ENCODE measurements around the gene NTRK1. TPM values are rescaled to one million over a fixed set of nuclear protein-coding genes. Genes with fewer than 3 reads are reported as not detected.

NTRK1 gene
- total RNA-seq, 1 experiment from 2014 or later = not detected

DNA sequence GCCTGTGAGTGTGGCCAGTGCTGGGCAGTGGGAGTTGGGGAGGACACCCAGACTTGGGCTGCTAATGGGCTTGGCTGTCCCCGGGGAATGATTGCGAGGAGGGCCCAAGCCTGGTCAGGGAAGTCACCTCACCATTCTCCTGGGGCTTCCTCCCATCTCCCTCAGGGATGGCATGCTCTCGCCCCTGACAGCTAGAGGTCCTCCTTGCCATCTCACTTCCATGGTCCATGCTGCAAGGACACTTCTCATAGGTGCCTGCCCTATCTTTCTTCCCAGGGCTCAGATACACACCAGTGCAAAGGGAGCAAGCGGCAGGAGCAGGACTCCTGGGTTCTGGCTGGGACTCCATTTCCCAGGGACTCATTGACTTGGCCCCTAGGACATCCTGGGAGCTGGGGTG is 4.1 kb downstream of the NTRK1 start:
- no peak for DNase-seq
- Histone ChIP-seq H3K9me3 (no peaks in the 10 kb centered on the region), H3K36me3 (no peaks in the 10 kb centered on the region), H3K4me3 (no peak overlapping the region), H3K27me3 (peaks cover 18% of the 10 kb centered on the region)

DNA sequence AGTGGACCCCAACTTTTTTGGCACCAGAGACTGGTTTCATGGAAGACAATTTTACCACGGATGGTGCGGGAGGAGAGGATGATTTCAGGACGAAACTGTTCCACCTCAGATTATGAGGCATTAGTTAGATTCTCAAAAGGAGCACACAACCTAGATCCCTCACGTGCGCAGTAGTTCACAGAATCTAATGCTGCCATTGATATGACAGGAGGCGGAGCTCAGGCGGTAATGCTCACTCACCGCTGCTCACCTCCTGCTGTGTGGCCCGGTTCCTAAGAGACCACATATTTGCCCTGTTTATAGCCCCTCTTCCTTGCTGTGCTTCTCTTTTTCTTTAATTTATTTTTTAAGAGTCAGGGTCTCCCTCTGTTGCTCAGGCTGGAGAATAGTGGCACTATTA is 4.6 kb downstream of the NTRK1 start:
- H3K9me3 ChIP-seq = no peaks in the 10 kb centered on the region
- no peak for DNase-seq
- no peak overlapping the region for H3K4me3 ChIP-seq
- H3K27me3 ChIP-seq = peaks cover 13% of the 10 kb centered on the region
- no peaks in the 10 kb centered on the region for H3K36me3 ChIP-seq

DNA sequence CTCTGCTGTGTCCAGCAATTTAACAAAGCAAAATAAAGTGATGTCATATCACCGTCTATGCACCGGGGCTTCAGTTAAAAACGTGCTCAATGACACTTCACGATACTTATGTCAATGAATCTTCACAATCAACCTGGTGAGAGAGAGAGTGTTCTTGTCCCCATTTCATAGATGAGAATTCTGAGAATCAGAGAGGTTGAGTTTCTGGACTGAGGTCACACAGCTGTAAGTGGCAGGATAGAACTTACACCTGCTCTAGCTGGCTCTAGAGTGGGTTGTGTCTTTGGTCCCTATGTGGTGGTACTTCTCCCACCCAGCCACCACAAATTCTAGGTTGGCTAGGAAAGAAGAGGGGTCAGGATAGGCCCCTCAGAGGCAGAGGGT is 5.2 kb downstream of the NTRK1 start:
- H3K36me3 ChIP-seq = no peaks in the 10 kb centered on the region
- no peak for DNase-seq
- no peaks in the 10 kb centered on the region for H3K9me3 ChIP-seq
- H3K27me3 ChIP-seq = peaks cover 8% of the 10 kb centered on the region
- no peak overlapping the region for H3K4me3 ChIP-seq

DNA sequence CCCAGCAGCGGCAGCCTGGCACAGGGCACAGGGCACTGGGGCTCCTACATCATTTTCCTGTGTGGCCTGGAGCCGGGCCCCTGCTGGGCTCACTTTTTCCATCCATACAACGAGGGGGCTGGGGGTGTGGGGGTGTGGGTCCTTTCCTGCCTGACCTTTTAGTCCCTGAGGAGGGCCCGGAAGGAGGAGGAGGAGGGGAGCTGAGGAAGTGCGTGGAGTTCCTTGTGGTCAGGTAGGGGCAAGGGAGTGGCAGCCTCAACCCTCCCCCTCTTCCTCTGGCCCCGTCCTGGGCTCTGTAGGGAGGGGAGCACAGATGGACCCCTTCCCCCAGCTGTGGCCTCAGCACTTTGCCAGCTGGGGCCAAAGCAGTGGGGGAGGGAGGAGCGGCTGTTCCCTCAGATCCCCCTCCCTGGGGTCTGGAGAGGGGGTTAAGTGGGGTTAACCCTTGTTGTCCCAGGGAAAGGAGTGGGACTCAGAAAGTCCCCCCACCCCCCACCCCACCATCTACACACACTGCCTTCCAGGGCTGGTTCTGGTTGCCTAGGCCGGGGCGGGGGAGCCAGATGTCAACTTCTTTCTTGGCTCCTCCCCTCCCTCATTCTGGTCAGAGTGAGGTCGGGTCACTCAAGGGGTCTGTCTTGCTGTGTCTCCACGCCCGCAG is 5.7 kb downstream of the NTRK1 start:
- H3K36me3 ChIP-seq = no peaks in the 10 kb centered on the region
- DNase-seq = no peak
- no peaks in the 10 kb centered on the region for H3K9me3 ChIP-seq
- peaks cover 4% of the 10 kb centered on the region for H3K27me3 ChIP-seq
- H3K4me3 ChIP-seq = no peak overlapping the region

DNA sequence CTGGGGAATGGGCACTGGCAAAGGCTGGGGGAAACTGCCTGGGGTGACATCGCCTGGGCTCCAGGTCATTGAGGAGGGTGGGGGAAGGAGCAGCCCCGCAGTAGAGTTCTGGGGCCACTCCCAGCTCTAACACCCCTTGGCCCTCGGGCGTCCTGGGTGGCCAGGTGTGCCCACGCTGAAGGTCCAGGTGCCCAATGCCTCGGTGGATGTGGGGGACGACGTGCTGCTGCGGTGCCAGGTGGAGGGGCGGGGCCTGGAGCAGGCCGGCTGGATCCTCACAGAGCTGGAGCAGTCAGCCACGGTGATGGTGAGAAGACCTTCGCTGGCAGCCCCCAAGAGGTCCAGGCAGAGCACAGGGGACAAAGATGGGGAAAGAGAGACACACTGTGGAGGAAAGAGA is 7.7 kb downstream of the NTRK1 start:
- Histone ChIP-seq H3K4me3 (no peak overlapping the region), H3K27me3 (no peaks in the 10 kb centered on the region), H3K36me3 (no peaks in the 10 kb centered on the region), H3K9me3 (no peaks in the 10 kb centered on the region)
- no peak for DNase-seq

DNA sequence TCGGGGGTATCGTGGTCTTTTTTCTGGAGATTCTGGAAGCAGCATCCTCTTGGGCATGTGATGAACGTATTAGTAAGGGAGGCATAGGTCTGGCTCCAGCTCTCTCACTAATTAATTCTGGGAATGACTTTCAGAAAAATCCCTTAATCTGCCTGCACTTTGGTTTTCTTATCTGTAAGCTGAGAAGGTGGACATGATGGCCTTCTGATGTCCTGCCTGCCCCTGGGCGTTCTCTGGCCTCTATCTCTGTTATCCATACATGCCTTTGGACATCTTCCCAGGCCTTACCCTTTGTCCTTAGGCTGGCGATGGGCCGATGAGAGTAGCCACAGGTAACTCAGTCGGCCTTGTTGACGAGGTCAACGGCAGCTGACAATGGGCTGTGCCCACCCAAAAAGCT is 8.8 kb downstream of the NTRK1 start:
- Histone ChIP-seq H3K27me3 (no peaks in the 10 kb centered on the region), H3K9me3 (no peaks in the 10 kb centered on the region), H3K36me3 (no peaks in the 10 kb centered on the region), H3K4me3 (no peak overlapping the region)
- DNase-seq = no peak

DNA sequence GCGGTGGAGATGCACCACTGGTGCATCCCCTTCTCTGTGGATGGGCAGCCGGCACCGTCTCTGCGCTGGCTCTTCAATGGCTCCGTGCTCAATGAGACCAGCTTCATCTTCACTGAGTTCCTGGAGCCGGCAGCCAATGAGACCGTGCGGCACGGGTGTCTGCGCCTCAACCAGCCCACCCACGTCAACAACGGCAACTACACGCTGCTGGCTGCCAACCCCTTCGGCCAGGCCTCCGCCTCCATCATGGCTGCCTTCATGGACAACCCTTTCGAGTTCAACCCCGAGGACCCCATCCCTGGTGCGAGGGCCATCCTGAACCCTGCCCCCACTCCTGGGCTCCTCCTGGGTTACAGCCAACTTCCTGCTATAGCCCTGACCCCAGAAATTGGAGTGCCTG is 13.0 kb downstream of the NTRK1 start:
- Histone ChIP-seq H3K9me3 (no peaks in the 10 kb centered on the region), H3K27me3 (no peaks in the 10 kb centered on the region), H3K4me3 (no peak overlapping the region), H3K36me3 (no peaks in the 10 kb centered on the region)
- no peak for DNase-seq

DNA sequence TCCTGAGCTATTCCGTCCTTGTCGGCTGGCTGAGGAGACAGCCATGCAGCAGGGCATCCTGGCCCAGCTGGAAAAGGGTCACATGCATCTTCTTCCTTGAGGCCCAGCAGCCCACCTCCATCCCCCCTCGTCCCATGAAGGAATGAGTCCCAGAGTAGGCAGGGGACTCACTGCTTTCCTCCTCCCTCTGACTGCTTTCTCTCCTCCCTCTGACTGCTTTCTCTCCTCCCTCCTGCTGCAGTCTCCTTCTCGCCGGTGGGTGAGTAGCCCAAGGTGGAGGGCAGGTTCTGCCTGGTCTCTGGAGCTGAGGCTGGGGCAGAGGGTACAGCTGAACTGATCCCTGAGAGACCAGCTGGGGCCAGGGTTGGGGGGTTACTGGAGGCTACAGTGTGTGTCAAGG is 13.5 kb downstream of the NTRK1 start:
- no peak overlapping the region for H3K4me3 ChIP-seq
- no peaks in the 10 kb centered on the region for H3K27me3 ChIP-seq
- no peak for DNase-seq
- no peaks in the 10 kb centered on the region for H3K9me3 ChIP-seq
- H3K36me3 ChIP-seq = no peaks in the 10 kb centered on the region

DNA sequence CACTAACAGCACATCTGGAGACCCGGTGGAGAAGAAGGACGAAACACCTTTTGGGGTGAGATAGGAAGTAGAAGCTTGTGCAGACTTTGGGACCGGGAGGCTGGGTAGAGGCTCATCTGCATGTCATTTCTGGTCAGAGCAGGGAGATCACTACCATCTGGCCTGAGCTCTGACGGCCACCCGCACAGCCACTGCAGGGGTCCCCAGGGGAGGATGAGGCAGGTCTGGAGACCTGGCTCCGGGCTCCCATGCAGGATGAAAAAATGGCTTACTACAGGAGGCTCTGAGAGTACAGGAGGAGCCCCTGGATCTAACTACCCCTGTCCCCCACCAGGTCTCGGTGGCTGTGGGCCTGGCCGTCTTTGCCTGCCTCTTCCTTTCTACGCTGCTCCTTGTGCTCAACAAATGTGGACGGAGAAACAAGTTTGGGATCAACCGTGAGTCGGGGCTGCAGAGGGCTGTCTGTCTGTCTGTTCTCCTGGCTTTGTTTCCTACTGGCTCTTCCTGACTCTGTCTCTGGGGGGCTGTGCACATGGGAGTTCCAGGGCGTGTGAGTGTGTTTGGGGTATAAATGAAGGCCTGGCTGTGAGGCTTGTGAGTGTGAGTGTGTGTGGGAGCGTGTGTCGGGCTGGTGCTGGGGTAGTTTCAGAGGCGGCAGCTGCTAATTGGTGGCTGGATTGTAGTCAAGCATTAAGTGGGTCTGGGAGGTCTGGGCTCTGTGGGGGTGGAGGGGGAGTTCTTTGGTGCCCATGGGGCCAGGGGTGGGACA is 14.1 kb downstream of the NTRK1 start:
- no peak for DNase-seq
- Histone ChIP-seq H3K36me3 (no peaks in the 10 kb centered on the region), H3K4me3 (no peak overlapping the region), H3K9me3 (no peaks in the 10 kb centered on the region), H3K27me3 (no peaks in the 10 kb centered on the region)

DNA sequence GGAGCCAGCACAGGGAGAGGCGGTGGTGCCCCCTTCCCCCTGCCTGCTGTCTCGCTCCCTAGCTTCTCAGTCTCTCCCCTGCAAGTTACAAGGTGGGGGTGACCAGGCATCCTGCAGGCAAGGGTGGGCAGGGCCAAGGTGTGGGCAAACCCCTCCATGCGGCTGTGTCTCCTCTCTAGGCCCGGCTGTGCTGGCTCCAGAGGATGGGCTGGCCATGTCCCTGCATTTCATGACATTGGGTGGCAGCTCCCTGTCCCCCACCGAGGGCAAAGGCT is 14.6 kb downstream of the NTRK1 start:
- H3K4me3 ChIP-seq = no peak overlapping the region
- no peaks in the 10 kb centered on the region for H3K36me3 ChIP-seq
- no peak for DNase-seq
- H3K9me3 ChIP-seq = no peaks in the 10 kb centered on the region
- H3K27me3 ChIP-seq = no peaks in the 10 kb centered on the region

DNA sequence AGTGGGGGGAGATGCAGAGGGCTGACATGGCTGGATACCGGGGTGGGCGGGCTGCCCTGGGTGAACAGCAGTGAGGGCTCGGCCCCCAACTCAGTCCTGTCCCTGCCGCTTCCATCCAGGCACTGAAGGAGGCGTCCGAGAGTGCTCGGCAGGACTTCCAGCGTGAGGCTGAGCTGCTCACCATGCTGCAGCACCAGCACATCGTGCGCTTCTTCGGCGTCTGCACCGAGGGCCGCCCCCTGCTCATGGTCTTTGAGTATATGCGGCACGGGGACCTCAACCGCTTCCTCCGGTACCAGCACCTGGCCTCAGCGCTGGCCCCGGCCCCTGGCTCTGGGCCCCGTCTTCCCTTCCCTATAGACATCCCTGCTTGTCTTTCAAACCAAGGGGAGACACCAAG is 15.6 kb downstream of the NTRK1 start:
- DNase-seq = no peak

DNA sequence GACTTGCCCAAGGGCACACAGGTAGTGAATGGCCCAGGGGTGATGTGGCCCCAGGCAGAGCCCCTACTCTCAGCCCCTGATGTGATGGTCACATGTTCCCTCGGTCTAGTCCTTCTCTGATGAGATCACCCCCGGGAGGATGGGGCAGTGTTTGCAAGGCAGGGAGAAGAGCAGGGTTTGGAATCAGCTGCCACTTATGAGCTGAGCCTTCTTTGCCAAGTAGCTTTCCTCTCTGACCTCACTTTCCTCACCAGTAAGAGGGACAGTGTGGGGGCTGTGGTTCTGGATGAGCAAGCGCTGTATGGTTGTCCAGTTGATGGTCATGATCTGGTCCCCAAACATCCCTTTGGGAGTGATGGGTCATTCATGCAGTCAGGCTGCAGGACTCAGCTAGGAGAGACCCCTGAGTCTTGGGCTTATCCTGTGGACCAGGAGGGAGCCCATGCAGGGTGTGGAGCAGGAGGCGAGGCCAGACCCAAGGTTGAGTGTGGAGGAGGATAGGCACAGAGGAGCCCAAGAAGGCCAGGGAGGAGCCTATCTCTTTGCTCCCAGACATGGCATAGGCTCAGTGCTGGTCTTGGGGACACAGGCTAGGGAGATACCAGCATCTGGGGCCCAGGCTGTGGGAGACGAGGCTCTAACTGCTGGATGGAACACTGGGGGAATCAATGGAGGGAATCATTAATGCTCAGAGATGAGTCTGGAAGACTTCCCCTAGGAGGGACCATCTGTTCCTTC is 16.9 kb downstream of the NTRK1 start:
- Histone ChIP-seq H3K27me3 (no peaks in the 10 kb centered on the region), H3K4me3 (no peak overlapping the region), H3K36me3 (no peaks in the 10 kb centered on the region), H3K9me3 (no peaks in the 10 kb centered on the region)
- DNase-seq = no peak

More for the DNA sequence above, 15.6 kb downstream of the NTRK1 start:
- Histone ChIP-seq H3K36me3 (no peaks in the 10 kb centered on the region), H3K9me3 (no peaks in the 10 kb centered on the region), H3K4me3 (no peak overlapping the region), H3K27me3 (no peaks in the 10 kb centered on the region)

DNA sequence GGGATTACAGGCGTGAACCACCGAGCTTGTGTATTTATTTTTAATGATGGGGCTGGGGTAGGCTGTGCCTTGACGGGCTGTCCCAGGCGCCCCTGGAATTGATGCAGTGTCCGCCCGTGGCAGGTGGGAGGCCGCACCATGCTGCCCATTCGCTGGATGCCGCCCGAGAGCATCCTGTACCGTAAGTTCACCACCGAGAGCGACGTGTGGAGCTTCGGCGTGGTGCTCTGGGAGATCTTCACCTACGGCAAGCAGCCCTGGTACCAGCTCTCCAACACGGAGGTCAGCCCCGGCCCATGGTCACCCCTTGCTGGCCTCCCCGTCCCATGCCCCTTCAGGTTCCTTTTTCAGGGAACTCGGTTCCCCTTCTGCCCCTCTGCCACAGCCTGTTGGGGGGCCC is 19.2 kb downstream of the NTRK1 start:
- no peaks in the 10 kb centered on the region for H3K27me3 ChIP-seq

DNA sequence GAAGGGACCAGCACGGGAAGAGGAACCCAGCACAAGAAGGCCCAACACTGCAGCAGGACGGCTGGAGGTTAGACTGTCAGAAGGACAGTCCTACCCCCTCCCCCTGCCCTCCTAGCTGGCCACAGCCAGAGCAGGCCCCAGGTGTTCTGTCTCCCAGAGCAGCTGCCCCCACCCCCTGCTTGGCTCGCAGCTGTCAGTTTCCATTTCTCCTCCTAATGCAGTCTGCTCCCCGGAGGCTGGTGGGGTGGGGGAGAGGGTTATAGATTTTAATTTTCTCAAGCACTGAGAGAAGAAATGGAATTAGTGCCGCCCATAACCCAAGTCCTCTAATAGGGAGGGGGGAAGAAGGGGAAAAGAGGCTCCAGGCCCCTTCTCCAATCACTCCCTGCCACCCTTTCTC is 19.8 kb downstream of the NTRK1 start:
- DNase-seq = no peak
- H3K4me3 ChIP-seq = no peak overlapping the region
- H3K9me3 ChIP-seq = no peaks in the 10 kb centered on the region
- H3K36me3 ChIP-seq = no peaks in the 10 kb centered on the region
- no peaks in the 10 kb centered on the region for H3K27me3 ChIP-seq

More for the DNA sequence above, 19.2 kb downstream of the NTRK1 start:
- DNase-seq = no peak
- Histone ChIP-seq H3K9me3 (no peaks in the 10 kb centered on the region), H3K36me3 (no peaks in the 10 kb centered on the region), H3K4me3 (no peak overlapping the region)

DNA sequence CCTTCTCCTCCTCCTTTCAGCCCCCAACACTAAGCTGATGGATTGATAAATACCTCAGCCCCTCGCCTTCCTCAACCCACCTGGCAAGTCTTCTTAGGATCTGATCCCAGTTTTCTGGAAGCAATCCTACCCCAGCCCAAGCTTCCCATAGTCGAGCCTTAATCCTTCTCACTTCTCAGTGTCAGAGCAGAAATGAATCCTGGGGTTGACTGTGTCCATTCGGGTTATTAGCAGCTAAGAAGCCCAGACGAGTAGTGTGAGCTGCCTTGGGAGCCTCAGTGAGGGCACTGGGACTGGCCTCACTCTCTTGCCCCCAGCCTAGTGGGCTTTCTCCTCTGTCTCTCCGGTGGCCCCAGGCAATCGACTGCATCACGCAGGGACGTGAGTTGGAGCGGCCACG is 20.4 kb downstream of the NTRK1 start:
- no peak overlapping the region for H3K4me3 ChIP-seq
- H3K9me3 ChIP-seq = no peaks in the 10 kb centered on the region
- no peaks in the 10 kb centered on the region for H3K27me3 ChIP-seq
- no peaks in the 10 kb centered on the region for H3K36me3 ChIP-seq
- no peak for DNase-seq

DNA sequence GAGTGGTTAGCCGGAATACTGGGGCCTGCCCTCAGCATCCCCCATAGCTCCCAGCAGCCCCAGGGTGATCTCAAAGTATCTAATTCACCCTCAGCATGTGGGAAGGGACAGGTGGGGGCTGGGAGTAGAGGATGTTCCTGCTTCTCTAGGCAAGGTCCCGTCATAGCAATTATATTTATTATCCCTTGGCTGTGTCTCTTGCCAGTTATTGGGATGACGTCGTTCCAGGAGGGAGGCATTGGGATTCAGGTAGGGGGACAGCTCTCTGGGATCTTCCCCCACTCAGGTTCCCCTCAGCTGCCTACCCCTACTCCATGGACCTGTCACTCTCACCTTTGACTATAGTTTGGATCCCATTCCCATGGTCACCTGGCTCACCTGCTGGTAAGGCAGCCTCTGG is 21.0 kb downstream of the NTRK1 start:
- no peaks in the 10 kb centered on the region for H3K36me3 ChIP-seq
- DNase-seq = no peak
- no peak overlapping the region for H3K4me3 ChIP-seq
- no peaks in the 10 kb centered on the region for H3K27me3 ChIP-seq
- no peaks in the 10 kb centered on the region for H3K9me3 ChIP-seq

DNA sequence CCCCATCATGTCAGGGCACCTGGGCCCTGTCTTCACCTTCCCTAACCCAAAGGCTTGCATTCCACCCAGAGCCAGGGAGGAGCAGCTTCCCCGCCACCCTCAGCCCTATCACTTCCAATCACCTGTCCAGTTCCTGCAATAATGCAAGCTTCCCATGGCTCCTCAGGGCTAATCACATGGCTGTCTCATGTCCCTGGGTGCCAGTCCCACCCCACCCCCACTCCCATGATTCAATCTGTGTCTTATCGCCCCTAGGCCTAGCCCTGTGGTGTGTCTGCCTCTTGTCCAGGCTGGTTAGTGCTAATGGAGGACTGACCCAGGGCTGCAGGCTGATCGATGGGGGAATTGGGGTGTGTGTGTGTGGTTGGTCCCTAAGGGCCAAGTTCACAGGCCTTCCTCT is 21.9 kb downstream of the NTRK1 start:
- H3K4me3 ChIP-seq = no peak overlapping the region
- DNase-seq = no peak
- H3K27me3 ChIP-seq = no peaks in the 10 kb centered on the region
- H3K9me3 ChIP-seq = no peaks in the 10 kb centered on the region
- H3K36me3 ChIP-seq = no peaks in the 10 kb centered on the region

DNA sequence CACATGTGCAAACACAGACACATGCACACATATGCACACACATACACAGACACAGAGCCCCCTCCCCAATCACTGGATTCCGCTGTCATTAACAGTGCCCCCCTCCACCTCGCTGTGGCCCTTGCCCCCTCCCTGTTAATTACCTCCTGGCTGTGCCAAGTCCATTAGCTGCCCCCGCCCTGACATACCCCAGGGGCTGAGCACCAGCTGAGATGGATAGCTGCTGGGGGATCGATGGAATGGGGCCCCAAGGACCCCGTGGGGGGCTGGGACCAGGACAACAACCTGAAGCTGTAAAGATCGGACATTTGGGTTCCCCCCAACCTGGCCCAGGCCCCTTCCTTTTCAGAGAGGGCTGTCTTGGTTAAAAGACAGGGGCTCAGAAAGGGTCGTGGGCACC is 23.3 kb downstream of the NTRK1 start:
- Histone ChIP-seq H3K9me3 (no peaks in the 10 kb centered on the region), H3K36me3 (no peaks in the 10 kb centered on the region), H3K4me3 (no peak overlapping the region), H3K27me3 (no peaks in the 10 kb centered on the region)
- DNase-seq = no peak
